Breast epithelium (tissue), 3 donors: ENCODE results near the gene NAA38.

ENCODE experiments used
- CTCF ChIP-seq, 3 donors: fragments of 450-650 bp; IDR thresholded peaks; one replicate each; pipeline ENCODE4 v1.5.1; 2016 to 2017; ENCODE audit warnings: antibody characterized with exemption in 3 of 3, mild to moderate bottlenecking in 3 of 3, moderate library complexity in 3 of 3
- POLR2A ChIP-seq: fragments of 450-650 bp; IDR thresholded peaks from one replicate; pipeline ENCODE4 v1.6.1; 2016; ENCODE audit warnings: antibody characterized with exemption, mild to moderate bottlenecking, moderate library complexity

GRCh38 chr17:7818746-7819645 is 38.4 kb downstream of the NAA38 start:
- no peak for TF ChIP-seq CTCF (IDR thresholded peaks at IDR 0.05)
- no peak for TF ChIP-seq POLR2A
